Sigmoid colon (tissue), 7 donors: Measurements from ENCODE around the gene PCBD1. TPM values are rescaled to one million over a fixed set of nuclear protein-coding genes. Genes with fewer than 3 reads are reported as not detected.

ENCODE experiments used
- DNase-seq: peaks from one replicate; pipeline ENCODE4 v3.0.0-alpha.2; 2019
- H3K27ac ChIP-seq, 4 donors: fragments of 200-600 bp; sonication (generic); one replicate each; pipeline ENCODE4 v1.5.1; 2016 to 2019; ENCODE audit warnings: mild to moderate bottlenecking in 1 of 4
- H3K27me3 ChIP-seq, 3 donors: fragments of 200-600 bp; sonication (generic); one replicate each; pipeline ENCODE4 v1.5.1; 2019; ENCODE audit warnings: mild to moderate bottlenecking in 1 of 3
- H3K36me3 ChIP-seq, 4 donors: fragments of 200-600 bp; sonication (generic); one replicate each; pipeline ENCODE4 v1.5.1; 2016 to 2019
- H3K4me1 ChIP-seq, 4 donors: fragments of 200-600 bp; sonication (generic); one replicate each; pipeline ENCODE4 v1.5.1; 2017 to 2019
- H3K4me3 ChIP-seq, 4 donors: fragments of 200-600 bp; sonication (generic); one replicate each; pipeline ENCODE4 v1.5.1; 2017 to 2019; ENCODE audit warnings: mild to moderate bottlenecking in 2 of 4, moderate library complexity in 1 of 4
- H3K9me3 ChIP-seq, 4 donors: fragments of 200-600 bp in 3 of 4; sonication (generic) in 3 of 4; one replicate each; pipeline versions ENCODE4 v1.5.1 to v1.6.1; 2013 to 2019
- CTCF ChIP-seq, 4 experiments: fragments of 450-650 bp in 3 of 4; fragments of 200-600 bp in 1 of 4; IDR thresholded peaks; one replicate each; pipeline ENCODE4 v1.5.1; 2016 to 2019; ENCODE audit warnings: antibody characterized with exemption in 4 of 4, mild to moderate bottlenecking in 3 of 4, moderate library complexity in 2 of 4
- EP300 ChIP-seq, 4 donors: sonication (generic); formaldehyde crosslinking; IDR thresholded peaks; one replicate each; pipeline ENCODE4 v1.6.1; 2017; ENCODE audit warnings: antibody characterized with exemption in 4 of 4
- POLR2A ChIP-seq, 2 donors: fragments of 450-650 bp; IDR thresholded peaks; one replicate each; pipeline ENCODE4 v1.6.1; 2016; ENCODE audit warnings: antibody characterized with exemption in 2 of 2, mild to moderate bottlenecking in 2 of 2, moderate library complexity in 2 of 2
- POLR2AphosphoS5 ChIP-seq, 4 donors: sonication (generic); formaldehyde crosslinking; IDR thresholded peaks; one replicate each; pipeline ENCODE4 v1.6.1; 2017; ENCODE audit warnings: antibody characterized with exemption in 4 of 4
- WGBS, 2 donors: extraction: QIAGEN DNeasy Blood & Tissue Kit; methylation state at CpG; one replicate each; pipeline ENCODE4 v1.1.7; 2013; 5-methylcytosine and 5-hydroxymethylcytosine counted together
- intact Hi-C: fragments of 100-400 bp; cut with DNase I; formaldehyde crosslinking; loops from one replicate; pipeline ENCODE4 v1.15.1; 2023
- polyA plus RNA-seq, 3 donors: library from polyadenylated mRNA; stranded (reverse); fragments of 200-250 nt; gene quantifications; one replicate each; pipeline ENCODE4 v1.2.3, GENCODE V29; 2013
- total RNA-seq, 4 donors: library from RNA; depleted of rRNA; stranded (reverse); fragments of >200 nt; gene quantifications; one replicate each; pipeline ENCODE4 v1.1.0, GENCODE V29; 2016
- donor health status: healthy with polysubstance abuse.
- donor health status: Bipolar disorder and iron deficiency.
- donor health status: healthy.

Gene PCBD1
- total and polyA plus RNA-seq, 7 donors: 82.5 to 135 (median 98.1) TPM

GRCh38 chr10:70849582-70850016 is 38.8 kb downstream of the PCBD1 start:
- no peaks in the 10 kb centered on the region for H3K9me3 ChIP-seq
- no peak overlapping the region for H3K27ac ChIP-seq
- TF ChIP-seq CTCF (IDR thresholded peaks at IDR 0.05) (no peak), EP300 (IDR thresholded peaks at IDR 0.05) (no peak), POLR2A (IDR thresholded peaks at IDR 0.05) (no peak), POLR2AphosphoS5 (IDR thresholded peaks at IDR 0.05) (no peak)
- no peak for DNase-seq
- WGBS, 2 donors: 58 to 73% methylated on average over 2 of the region's 2 CpGs
- peaks cover 0 to 58% (median 15%) of the 10 kb centered on the region in 4 donors for H3K36me3 ChIP-seq
- H3K27me3 ChIP-seq: no peaks in the 10 kb centered on the region
- H3K4me3 ChIP-seq: no peak overlapping the region
- intact Hi-C loops: no loop called here
- peaks cover 0 to 18% (median 4%) of the 10 kb centered on the region in 4 donors for H3K4me1 ChIP-seq

GRCh38 chr10:70847659-70848360 is 40.6 kb downstream of the PCBD1 start:
- peaks cover 0 to 41% (median 13%) of the 10 kb centered on the region in 4 donors for H3K36me3 ChIP-seq
- DNase-seq: no peak
- no peak overlapping the region for H3K4me3 ChIP-seq
- intact Hi-C loops: no loop called here
- H3K27ac ChIP-seq: no peak overlapping the region
- no peaks in the 10 kb centered on the region for H3K9me3 ChIP-seq
- TF ChIP-seq POLR2AphosphoS5 (IDR thresholded peaks at IDR 0.05) (no peak), CTCF (IDR thresholded peaks at IDR 0.05) (no peak), EP300 (IDR thresholded peaks at IDR 0.05) (no peak)
- no peaks in the 10 kb centered on the region for H3K27me3 ChIP-seq
- 83 to 86% methylated on average over 1 of the region's 1 CpG for WGBS, 2 donors
- H3K4me1 ChIP-seq: peaks cover 0 to 24% (median 4%) of the 10 kb centered on the region in 4 donors

GRCh38 chr10:70846795-70847194 is 41.6 kb downstream of the PCBD1 start:
- Histone ChIP-seq H3K27ac (no peak overlapping the region), H3K36me3 (peaks cover 0 to 30% (median 12%) of the 10 kb centered on the region in 4 donors), H3K4me1 (peaks cover 0 to 24% (median 4%) of the 10 kb centered on the region in 4 donors), H3K9me3 (no peaks in the 10 kb centered on the region), H3K27me3 (no peaks in the 10 kb centered on the region), H3K4me3 (no peak overlapping the region)
- no peak for TF ChIP-seq POLR2A (IDR thresholded peaks at IDR 0.05)
- no peak for TF ChIP-seq POLR2AphosphoS5 (IDR thresholded peaks at IDR 0.05)
- TF ChIP-seq EP300 (IDR thresholded peaks at IDR 0.05): no peak
- TF ChIP-seq CTCF (IDR thresholded peaks at IDR 0.05): no peak
- intact Hi-C loops: no loop called here
- no peak for DNase-seq
- WGBS, 2 donors: 90 to 91% methylated on average over 2 of the region's 2 CpGs

GRCh38 chr10:70845816-70846215 is 42.5 kb downstream of the PCBD1 start:
- TF ChIP-seq POLR2AphosphoS5 (IDR thresholded peaks at IDR 0.05): no peak
- TF ChIP-seq CTCF (IDR thresholded peaks at IDR 0.05): no peak
- TF ChIP-seq EP300 (IDR thresholded peaks at IDR 0.05): no peak
- TF ChIP-seq POLR2A (IDR thresholded peaks at IDR 0.05): no peak
- no peak overlapping the region for H3K4me3 ChIP-seq
- intact Hi-C loops: no loop called here
- H3K27ac ChIP-seq: no peak overlapping the region
- H3K4me1 ChIP-seq: peaks cover 0 to 24% (median 4%) of the 10 kb centered on the region in 4 donors
- peaks cover 0 to 21% (median 8%) of the 10 kb centered on the region in 4 donors for H3K36me3 ChIP-seq
- no peak for DNase-seq
- H3K9me3 ChIP-seq: no peaks in the 10 kb centered on the region
- 29 to 79% methylated on average over 1 of the region's 1 CpG for WGBS, 2 donors
- H3K27me3 ChIP-seq: no peaks in the 10 kb centered on the region
